Gastroesophageal sphincter (tissue), 3 donors: ENCODE results near the gene CA4.

Experiments used
- CTCF ChIP-seq, 4 experiments: fragments of 200-600 bp in 2 of 4; fragments of 450-650 bp in 2 of 4; sonication (generic) in 1 of 4; IDR thresholded peaks; one replicate each; pipeline ENCODE4 v1.5.1; 2017 to 2019; ENCODE audit warnings: antibody characterized with exemption in 4 of 4, mild to moderate bottlenecking in 2 of 4, moderate library complexity in 2 of 4
- EP300 ChIP-seq: sonication (generic); formaldehyde crosslinking; IDR thresholded peaks from one replicate; pipeline ENCODE4 v1.6.1; 2017; ENCODE audit warnings: antibody characterized with exemption, mild to moderate bottlenecking
- POLR2A ChIP-seq, 2 donors: fragments of 450-650 bp; IDR thresholded peaks; one replicate each; pipeline ENCODE4 v1.6.1; 2017; ENCODE audit warnings: antibody characterized with exemption in 2 of 2, mild to moderate bottlenecking in 2 of 2, moderate library complexity in 1 of 2
- POLR2AphosphoS5 ChIP-seq: sonication (generic); formaldehyde crosslinking; IDR thresholded peaks from one replicate; pipeline ENCODE4 v1.6.1; 2017; ENCODE audit warnings: antibody characterized with exemption

- no peak for TF ChIP-seq POLR2A (IDR thresholded peaks at IDR 0.05)
- TF ChIP-seq CTCF (IDR thresholded peaks at IDR 0.05), result no peak
- no peak for TF ChIP-seq EP300
- no peak for TF ChIP-seq POLR2AphosphoS5
These were observed 6.0 kb downstream of the CA4 start for GRCh38 chr17:60155815-60156214.
